ENCODE measurements around the gene WDR44. TPM values are rescaled to one million over a fixed set of nuclear protein-coding genes. Genes with fewer than 3 reads are reported as not detected.
A peak's percentile ranks its signal among the peaks of the same experiment; 100 is the strongest.

The WDR44 gene
- total RNA-seq, 4 donors from 2014 or later, result 10.8 to 31.2 (median 15.0) TPM

DNA sequence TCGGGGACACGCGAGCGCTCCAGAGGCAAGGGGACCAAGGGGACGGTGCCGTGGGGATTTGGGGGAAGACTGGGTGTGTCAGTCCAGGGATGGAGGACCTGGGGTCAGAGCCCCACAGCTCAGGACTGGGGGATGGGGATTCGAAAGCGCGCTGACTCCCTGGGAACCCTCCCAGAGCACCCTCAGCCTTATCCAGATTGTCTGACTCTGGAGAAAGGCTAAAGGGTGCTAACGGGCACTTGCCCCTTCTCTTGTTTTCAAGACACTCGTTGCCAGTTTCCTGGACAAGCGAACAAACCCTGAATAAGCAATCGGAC, 150.8 kb downstream of the WDR44 start:
- 20 to 47% methylated on average over 2 to 13 of the region's 13 CpGs for WGBS, 2 donors (ENCODE audit: low coverage in 1 of 2)
- in situ Hi-C loops (cut with MboI; ENCODE audit: low pct_ligation_motif_present in 1 of 4, low pct_unique_long_range_greater_than_20kb in 1 of 4, low sequenced_read_pairs in 3 of 4), result no loop called here
- TF ChIP-seq EP300 (IDR thresholded peaks at IDR 0.05; ENCODE audit: low read depth), result no peak
- TF ChIP-seq POLR2AphosphoS5 (IDR thresholded peaks at IDR 0.05), result no peak
- no peak for TF ChIP-seq POLR2A (IDR thresholded peaks at IDR 0.05)
- TF ChIP-seq CTCF (IDR thresholded peaks at IDR 0.05), result no peak
- H3K36me3 ChIP-seq, result no peaks in the 10 kb centered on the region
- H3K4me1 ChIP-seq, result no peaks in the 10 kb centered on the region
- no peak for DNase-seq
- intact Hi-C loops (cut with DNase I; ENCODE audit: low total_unique reads), result no loop called here
- H3K27ac ChIP-seq, result peak overlapping the region; percentile 75 to 92 (median 84)
- no peaks in the 10 kb centered on the region for H3K9me3 ChIP-seq
- H3K4me3 ChIP-seq, result peak overlapping the region; percentile 60 to 74 (median 62)
- H3K27me3 ChIP-seq, result no peaks in the 10 kb centered on the region

DNA sequence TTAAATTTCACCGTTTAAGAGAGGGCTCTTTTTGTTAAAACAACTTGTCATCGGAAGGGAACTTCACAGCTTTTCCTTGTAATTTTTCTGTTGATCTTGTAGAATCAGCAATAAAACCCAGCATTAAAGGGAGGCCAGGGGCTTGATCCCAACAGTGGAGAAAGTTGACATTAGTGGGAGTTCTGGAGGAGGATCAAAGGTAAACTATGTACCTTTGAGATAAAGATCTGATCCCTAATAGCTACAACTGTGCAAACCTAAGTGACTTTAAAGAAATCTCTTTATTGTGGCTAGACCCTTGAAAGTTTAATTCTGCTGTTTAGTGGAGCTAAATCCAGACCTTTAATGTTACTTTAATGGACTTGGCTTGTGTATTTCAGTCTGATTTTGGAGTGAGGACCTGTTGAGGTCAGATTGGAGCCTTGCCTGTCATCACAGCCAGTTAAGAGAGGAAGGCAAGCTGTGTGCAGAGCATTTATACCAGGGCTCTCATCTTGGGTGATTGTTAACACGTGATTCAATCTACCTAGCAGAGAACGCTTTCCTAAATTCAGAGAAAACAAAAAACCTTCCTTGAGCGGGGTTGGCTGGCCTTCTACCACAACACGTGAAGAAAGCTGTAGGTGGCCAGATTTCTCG, 151.4 kb downstream of the WDR44 start:
- Histone ChIP-seq H3K36me3 (no peaks in the 10 kb centered on the region), H3K4me3 (peak overlapping the region in 3 of 4 donors; percentile 60 to 64 (median 61)), H3K9me3 (no peaks in the 10 kb centered on the region), H3K27ac (peak overlapping the region; percentile 75 to 92 (median 84)), H3K4me1 (no peaks in the 10 kb centered on the region), H3K27me3 (no peaks in the 10 kb centered on the region)
- intact Hi-C loops (cut with DNase I; ENCODE audit: low total_unique reads) (no loop called here), in situ Hi-C loops (cut with MboI; ENCODE audit: low pct_ligation_motif_present in 1 of 4, low pct_unique_long_range_greater_than_20kb in 1 of 4, low sequenced_read_pairs in 3 of 4) (no loop called here)
- 14 to 29% methylated on average over 1 to 7 of the region's 7 CpGs for WGBS, 2 donors (ENCODE audit: low coverage in 1 of 2)
- no peak for DNase-seq
- no peak for TF ChIP-seq EP300 (IDR thresholded peaks at IDR 0.05; ENCODE audit: low read depth)
- TF ChIP-seq POLR2AphosphoS5 (IDR thresholded peaks at IDR 0.05), result peak in 1 of 3 donors; percentile 35

GRCh38 chrX:118498351-118498750, 152.4 kb downstream of the WDR44 start:
- WGBS, 2 donors (ENCODE audit: low coverage in 1 of 2), result 54 to 80% methylated on average over 2 to 3 of the region's 3 CpGs

DNA sequence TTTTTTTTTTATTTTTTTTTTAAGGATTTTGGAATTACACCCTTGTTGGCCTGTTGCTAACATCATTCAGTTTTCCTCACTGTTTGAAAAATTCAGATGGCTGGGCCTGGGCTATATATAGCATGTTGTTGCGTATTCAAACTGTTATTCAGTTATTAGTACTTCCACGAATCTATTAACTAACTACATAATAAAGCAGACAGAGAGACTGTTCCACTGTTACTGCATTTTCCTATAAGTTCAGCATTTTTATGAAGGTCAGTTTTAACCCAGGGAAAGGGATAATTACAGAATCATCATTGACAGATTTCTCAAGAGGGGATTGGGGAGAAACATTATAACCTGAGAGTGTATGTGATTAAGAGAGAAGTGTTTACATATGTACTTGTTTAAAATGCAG, 152.8 kb downstream of the WDR44 start:
- intact Hi-C loops (cut with DNase I; ENCODE audit: low total_unique reads) (no loop called here), in situ Hi-C loops (cut with MboI; ENCODE audit: low pct_ligation_motif_present in 1 of 4, low pct_unique_long_range_greater_than_20kb in 1 of 4, low sequenced_read_pairs in 3 of 4) (no loop called here)
- DNase-seq, result no peak
- Histone ChIP-seq H3K27ac (no peak overlapping the region), H3K36me3 (no peaks in the 10 kb centered on the region), H3K4me3 (no peak overlapping the region), H3K4me1 (no peaks in the 10 kb centered on the region), H3K9me3 (no peaks in the 10 kb centered on the region), H3K27me3 (no peaks in the 10 kb centered on the region)
- TF ChIP-seq CTCF (IDR thresholded peaks at IDR 0.05), result no peak
- no peak for TF ChIP-seq EP300 (IDR thresholded peaks at IDR 0.05; ENCODE audit: low read depth)
- no peak for TF ChIP-seq POLR2A (IDR thresholded peaks at IDR 0.05)
- no peak for TF ChIP-seq POLR2AphosphoS5 (IDR thresholded peaks at IDR 0.05)
- 74 to 80% methylated on average over 1 to 2 of the region's 2 CpGs for whole genome bisulfite sequencing, 2 donors (ENCODE audit: low coverage in 1 of 2)

More at GRCh38 chrX:118498351-118498750, 152.4 kb downstream of the WDR44 start:
- intact Hi-C loops (cut with DNase I; ENCODE audit: low total_unique reads) (no loop called here), in situ Hi-C loops (cut with MboI; ENCODE audit: low pct_ligation_motif_present in 1 of 4, low pct_unique_long_range_greater_than_20kb in 1 of 4, low sequenced_read_pairs in 3 of 4) (no loop called here)
- no peak for DNase-seq
- Histone ChIP-seq H3K4me3 (no peak overlapping the region), H3K36me3 (no peaks in the 10 kb centered on the region), H3K4me1 (no peaks in the 10 kb centered on the region), H3K9me3 (no peaks in the 10 kb centered on the region), H3K27me3 (no peaks in the 10 kb centered on the region), H3K27ac (no peak overlapping the region)
- TF ChIP-seq EP300 (IDR thresholded peaks at IDR 0.05; ENCODE audit: low read depth), result no peak
- no peak for TF ChIP-seq POLR2AphosphoS5 (IDR thresholded peaks at IDR 0.05)
- TF ChIP-seq CTCF (IDR thresholded peaks at IDR 0.05), result no peak
- TF ChIP-seq POLR2A (IDR thresholded peaks at IDR 0.05), result no peak

DNA sequence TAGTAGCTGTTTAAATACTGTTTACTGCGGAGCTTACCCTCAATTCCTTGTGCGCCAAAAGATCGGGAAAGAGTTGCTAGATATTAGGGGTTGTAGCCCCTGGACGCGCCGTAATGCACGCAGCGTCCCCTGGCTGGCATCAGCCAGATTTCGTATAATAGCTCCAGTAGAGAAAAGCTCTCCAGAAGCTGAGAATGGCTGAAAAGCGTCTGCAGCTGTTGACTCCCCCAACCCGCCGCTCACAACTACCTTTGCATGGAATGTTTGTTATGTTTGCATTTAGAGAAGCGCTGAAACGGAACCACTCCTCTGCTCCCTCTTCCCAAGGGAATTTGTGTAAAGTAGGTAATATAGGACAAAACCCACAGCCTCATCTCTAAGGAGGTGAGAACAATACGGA, 153.4 kb downstream of the WDR44 start:
- in situ Hi-C loops (cut with MboI; ENCODE audit: low pct_ligation_motif_present in 1 of 4, low pct_unique_long_range_greater_than_20kb in 1 of 4, low sequenced_read_pairs in 3 of 4), result no loop called here

More for the DNA sequence above, 153.4 kb downstream of the WDR44 start:
- H3K4me3 ChIP-seq, result no peak overlapping the region
- 88% methylated on average over 15 of the region's 15 CpGs; no CpG with 5 or more reads in 1 of the 2 donors for WGBS, 2 donors (ENCODE audit: low coverage in 1 of 2)
- H3K4me1 ChIP-seq, result no peaks in the 10 kb centered on the region
- H3K27ac ChIP-seq, result no peak overlapping the region
- intact Hi-C loops (cut with DNase I; ENCODE audit: low total_unique reads), result no loop called here
- no peaks in the 10 kb centered on the region for H3K9me3 ChIP-seq
- H3K27me3 ChIP-seq, result no peaks in the 10 kb centered on the region
- TF ChIP-seq POLR2AphosphoS5 (IDR thresholded peaks at IDR 0.05) (no peak), EP300 (IDR thresholded peaks at IDR 0.05; ENCODE audit: low read depth) (no peak), CTCF (IDR thresholded peaks at IDR 0.05) (no peak), POLR2A (IDR thresholded peaks at IDR 0.05) (no peak)
- H3K36me3 ChIP-seq, result no peaks in the 10 kb centered on the region
- DNase-seq, result no peak

Data from transverse colon (tissue), 4 donors.